Caco-2 (cell line): Measurements from ENCODE around the gene RIPK3. TPM values are rescaled to one million over a fixed set of nuclear protein-coding genes. Genes with fewer than 3 reads are reported as not detected.

Experiments
- BruUV-seq: library from RNA; stranded (reverse); fragments of 400-500 nt; replicated peaks from 2 replicates; lab custom pipeline; 2021; lab: Mats Ljungman, UMichigan
- CTCF ChIA-PET: fragments of 300-600 bp; sonication (Branson Sonifier 250); formaldehyde crosslinking; loops from one replicate; lab custom pipeline; 2022; ENCODE audit warnings: antibody characterized with exemption; lab: Charles Lee
- POLR2A ChIA-PET: fragments of 300-600 bp; sonication (Branson Sonifier 250); formaldehyde crosslinking; loops from one replicate; lab custom pipeline; 2022; ENCODE audit warnings: antibody characterized with exemption; lab: Charles Lee
- DNase-seq, 2 experiments: peaks; one replicate each; pipeline versions ENCODE4 v3.0.0 to v3.0.0-alpha.2; 2020 to 2022
- H3K27me3 ChIP-seq: replicated peaks from 2 replicates; pipeline ENCODE4 v1.6.0; 2011; ENCODE audit warnings: low read length; ENCODE audit not compliant: control insufficient read depth, insufficient read depth
- H3K36me3 ChIP-seq: 2 replicates; pipeline ENCODE4 v1.5.1; 2011; ENCODE audit warnings: low read length; ENCODE audit not compliant: control insufficient read depth, insufficient read depth
- H3K4me1 ChIP-seq: fragments of 250-450 bp; sonication (Bioruptor Pico); 2 replicates; pipeline ENCODE4 v1.5.1; 2020; ENCODE audit warnings: mild to moderate bottlenecking
- H3K4me3 ChIP-seq: 2 replicates; pipeline ENCODE4 v1.5.1; 2011; ENCODE audit warnings: low read depth, mild to moderate bottlenecking, control low read depth, low read length
- H3K9me3 ChIP-seq: fragments of 250-450 bp; sonication (Bioruptor Pico); 2 replicates; pipeline ENCODE4 v1.5.1; 2020; ENCODE audit warnings: mild to moderate bottlenecking, moderate library complexity
- H3K27ac Mint-ChIP-seq: one replicate; pipeline ENCODE4 v1.8.0; 2022; ENCODE audit warnings: mixed read lengths; ENCODE audit not compliant: unreplicated experiment
- H3K27me3 Mint-ChIP-seq: one replicate; pipeline ENCODE4 v1.8.0; 2022; ENCODE audit warnings: mixed read lengths; ENCODE audit not compliant: insufficient read depth, unreplicated experiment
- H3K36me3 Mint-ChIP-seq: one replicate; pipeline ENCODE4 v1.8.0; 2022; ENCODE audit warnings: mild to moderate bottlenecking, mixed read lengths; ENCODE audit not compliant: insufficient read depth, unreplicated experiment
- H3K4me1 Mint-ChIP-seq: one replicate; pipeline ENCODE4 v1.8.0; 2022; ENCODE audit warnings: low read depth, mixed read lengths; ENCODE audit not compliant: unreplicated experiment
- H3K4me3 Mint-ChIP-seq: one replicate; pipeline ENCODE4 v1.8.0; 2022; ENCODE audit warnings: mild to moderate bottlenecking, moderate library complexity, mixed read lengths; ENCODE audit not compliant: unreplicated experiment
- H3K9me3 Mint-ChIP-seq: one replicate; pipeline ENCODE4 v1.8.0; 2022; ENCODE audit warnings: mixed read lengths; ENCODE audit not compliant: unreplicated experiment
- intact Hi-C: fragments of 100-400 bp; cut with micrococcal nuclease; formaldehyde crosslinking; loops from one replicate; pipeline ENCODE4 v1.10.0; 2022; ENCODE audit not compliant: unreplicated experiment
- total RNA-seq: library from RNA; stranded (reverse); gene quantifications from 2 replicates; pipeline ENCODE4 v1.2.3, GENCODE V29; 2022
- TF ChIP-seq, protein P1 (sequence below), 2 experiments: fragments of 200-600 bp in 1 of 2; IDR thresholded peaks; 1 replicate in 1 of 2; 2 replicates in 1 of 2; pipeline versions ENCODE4 v1.5.1 to v1.8.0; 2011 to 2022; ENCODE audit warnings: antibody characterized with exemption in 1 of 2, control low read depth in 1 of 2, inconsistent platforms in 1 of 2, low read depth in 1 of 2, low read length in 1 of 2, mild to moderate bottlenecking in 1 of 2, moderate library complexity in 1 of 2; ENCODE audit not compliant: insufficient read depth in 1 of 2, severe bottlenecking in 1 of 2, unreplicated experiment in 1 of 2

The RIPK3 gene
- total RNA-seq, 1 experiment from 2014 or later, result 1.5 TPM

DNA sequence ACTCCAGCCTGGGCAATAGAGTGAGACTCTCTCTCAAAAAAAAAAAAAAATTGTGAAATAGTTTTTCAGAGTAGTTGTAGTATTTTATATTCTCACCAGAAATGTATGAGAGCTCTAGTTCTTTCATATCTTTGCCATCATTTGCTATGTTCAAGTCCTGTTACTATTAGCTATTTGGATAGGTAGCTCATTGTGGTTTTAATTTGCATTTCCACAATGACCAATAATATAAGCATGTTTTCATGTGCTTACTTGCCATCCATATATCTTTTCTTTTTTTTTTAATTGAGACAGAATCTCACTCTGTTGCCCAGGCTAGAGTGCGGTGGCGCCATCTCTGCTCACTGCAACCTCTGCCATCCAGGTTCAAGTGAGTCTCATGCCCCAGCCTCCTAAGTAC lies 8.4 kb upstream of the RIPK3 start:
- Histone ChIP-seq H3K27me3 (no peaks in the 10 kb centered on the region; the same call in 1 of the 2 replicates), H3K4me1 (no peaks in the 10 kb centered on the region), H3K4me3 (no peak overlapping the region), H3K36me3 (no peaks in the 10 kb centered on the region), H3K9me3 (no peaks in the 10 kb centered on the region)
- ChIA-PET CTCF (interaction anchor here (1.0 kb wide), 1 partner anchor 15 kb away, joined by 3 read pairs; no protein-coding TSS in a partner anchor), POLR2A (no interaction called here)
- TF ChIP-seq, protein P1, sequence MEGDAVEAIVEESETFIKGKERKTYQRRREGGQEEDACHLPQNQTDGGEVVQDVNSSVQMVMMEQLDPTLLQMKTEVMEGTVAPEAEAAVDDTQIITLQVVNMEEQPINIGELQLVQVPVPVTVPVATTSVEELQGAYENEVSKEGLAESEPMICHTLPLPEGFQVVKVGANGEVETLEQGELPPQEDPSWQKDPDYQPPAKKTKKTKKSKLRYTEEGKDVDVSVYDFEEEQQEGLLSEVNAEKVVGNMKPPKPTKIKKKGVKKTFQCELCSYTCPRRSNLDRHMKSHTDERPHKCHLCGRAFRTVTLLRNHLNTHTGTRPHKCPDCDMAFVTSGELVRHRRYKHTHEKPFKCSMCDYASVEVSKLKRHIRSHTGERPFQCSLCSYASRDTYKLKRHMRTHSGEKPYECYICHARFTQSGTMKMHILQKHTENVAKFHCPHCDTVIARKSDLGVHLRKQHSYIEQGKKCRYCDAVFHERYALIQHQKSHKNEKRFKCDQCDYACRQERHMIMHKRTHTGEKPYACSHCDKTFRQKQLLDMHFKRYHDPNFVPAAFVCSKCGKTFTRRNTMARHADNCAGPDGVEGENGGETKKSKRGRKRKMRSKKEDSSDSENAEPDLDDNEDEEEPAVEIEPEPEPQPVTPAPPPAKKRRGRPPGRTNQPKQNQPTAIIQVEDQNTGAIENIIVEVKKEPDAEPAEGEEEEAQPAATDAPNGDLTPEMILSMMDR (IDR thresholded peaks at IDR 0.05; ENCODE audit: insufficient read depth in 1 of 2, low read depth in 1 of 2, low read length in 1 of 2, severe bottlenecking in 1 of 2, unreplicated experiment in 1 of 2), result no peak
- H3K4me3 Mint-ChIP-seq, result no peak overlapping the region
- no peak overlapping the region for H3K27ac Mint-ChIP-seq
- no peaks in the 10 kb centered on the region for H3K36me3 Mint-ChIP-seq
- H3K4me1 Mint-ChIP-seq, result peaks cover 6% of the 10 kb centered on the region
- intact Hi-C loops, result loop anchor here (5.0 kb wide), 1 partner anchor 74 kb away; no protein-coding TSS in a partner anchor
- no peak for DNase-seq
- H3K27me3 Mint-ChIP-seq, result peaks cover 10% of the 10 kb centered on the region
- no peaks in the 10 kb centered on the region for H3K9me3 Mint-ChIP-seq
- no TSS peak for BruUV-seq

DNA sequence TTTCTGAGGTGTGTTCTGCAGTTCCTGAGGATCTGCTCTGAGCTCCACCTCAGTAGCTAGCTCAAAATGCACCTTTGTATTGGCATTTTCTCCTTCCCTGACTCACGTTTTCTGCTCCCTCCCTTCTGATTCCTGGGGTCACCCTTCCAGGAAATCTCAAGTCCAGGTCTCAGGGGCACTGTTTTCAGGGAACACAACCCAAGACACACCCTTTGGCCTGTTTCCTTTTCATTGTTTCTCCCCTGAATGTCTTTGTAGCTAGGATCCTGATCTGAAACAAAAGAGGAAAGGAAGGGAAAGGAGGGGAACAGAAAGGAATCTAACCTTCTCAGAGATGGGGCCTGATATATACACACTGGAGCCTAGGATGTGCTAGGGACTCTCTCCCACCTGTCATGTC lies 7.3 kb upstream of the RIPK3 start:
- Mint-ChIP-seq H3K9me3 (no peaks in the 10 kb centered on the region), H3K27me3 (peaks cover 13% of the 10 kb centered on the region), H3K36me3 (no peaks in the 10 kb centered on the region), H3K4me3 (no peak overlapping the region), H3K4me1 (peaks cover 6% of the 10 kb centered on the region), H3K27ac (no peak overlapping the region)
- TF ChIP-seq, protein P1 (IDR thresholded peaks at IDR 0.05; ENCODE audit: insufficient read depth in 1 of 2, low read depth in 1 of 2, low read length in 1 of 2, severe bottlenecking in 1 of 2, unreplicated experiment in 1 of 2), result no peak
- H3K4me1 ChIP-seq, result no peaks in the 10 kb centered on the region
- H3K9me3 ChIP-seq, result no peaks in the 10 kb centered on the region
- CTCF ChIA-PET, result interaction anchor here (1.0 to 1.4 kb wide), 3 partner anchors 14 to 85 kb away, joined by 3 to 6 read pairs (median 5); no protein-coding TSS in a partner anchor
- no peaks in the 10 kb centered on the region for H3K36me3 ChIP-seq
- intact Hi-C loops, result loop anchor here (5.0 kb wide), 1 partner anchor 75 kb away; no protein-coding TSS in a partner anchor
- BruUV-seq, result no TSS peak
- H3K4me3 ChIP-seq, result no peak overlapping the region
- DNase-seq, result no peak
- no peaks in the 10 kb centered on the region; the same call in 1 of the 2 replicates for H3K27me3 ChIP-seq
- POLR2A ChIA-PET, result no interaction called here

DNA sequence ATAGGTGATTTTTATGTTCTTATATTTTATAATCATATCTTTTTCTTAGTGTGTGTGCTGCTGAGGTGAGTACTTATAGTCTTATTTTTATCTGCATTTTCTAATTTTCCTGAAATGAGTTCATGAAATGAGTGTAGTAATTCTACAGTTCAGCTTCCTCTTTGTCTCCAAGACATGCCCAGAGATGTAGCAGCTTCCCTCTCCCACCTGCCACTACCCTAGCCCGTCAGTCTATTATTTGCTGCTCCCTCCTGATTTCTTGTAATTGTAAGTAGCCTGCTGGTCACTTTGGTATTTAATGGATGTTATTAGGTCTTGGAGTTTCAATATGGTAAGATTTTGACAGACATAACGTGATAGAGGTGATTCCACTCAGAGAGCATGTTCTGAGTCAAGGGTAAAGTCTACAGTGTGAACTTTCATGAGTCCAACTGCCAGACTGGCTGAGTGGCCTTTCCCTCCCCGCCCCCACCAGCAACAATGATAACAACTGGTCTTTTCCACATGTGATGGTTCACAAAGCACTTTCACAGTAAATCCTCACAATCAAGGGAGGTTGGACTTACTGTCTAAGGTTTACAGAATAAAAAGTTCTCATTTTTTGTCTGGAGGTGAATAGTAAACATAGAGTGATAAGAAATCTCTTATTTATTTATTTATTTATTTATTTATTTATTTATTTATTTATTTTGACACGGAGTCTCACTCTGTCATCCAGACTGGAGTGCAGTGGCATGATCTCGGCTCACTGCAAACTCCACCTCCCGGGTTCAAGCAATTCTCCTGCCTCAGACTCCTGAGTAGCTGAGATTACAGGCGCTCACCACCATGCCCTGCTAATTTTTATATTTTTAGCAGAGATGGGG lies 4.2 kb upstream of the RIPK3 start:
- no peak for DNase-seq
- Mint-ChIP-seq H3K4me3 (no peak overlapping the region), H3K4me1 (peaks cover 6% of the 10 kb centered on the region), H3K9me3 (no peaks in the 10 kb centered on the region), H3K27ac (no peak overlapping the region), H3K36me3 (no peaks in the 10 kb centered on the region), H3K27me3 (peaks cover 3% of the 10 kb centered on the region)
- no peaks in the 10 kb centered on the region; the same call in none of the 2 replicates for H3K27me3 ChIP-seq
- no peaks in the 10 kb centered on the region for H3K36me3 ChIP-seq
- H3K4me3 ChIP-seq, result no peak overlapping the region
- CTCF ChIA-PET, result interaction anchor here (0.9 kb wide), 1 partner anchor 88 kb away, joined by 3 read pairs; no protein-coding TSS in a partner anchor
- H3K9me3 ChIP-seq, result no peaks in the 10 kb centered on the region
- intact Hi-C loops, result no loop called here
- TF ChIP-seq, protein P1 (IDR thresholded peaks at IDR 0.05; ENCODE audit: insufficient read depth in 1 of 2, low read depth in 1 of 2, low read length in 1 of 2, severe bottlenecking in 1 of 2, unreplicated experiment in 1 of 2), result no peak
- POLR2A ChIA-PET, result no interaction called here
- H3K4me1 ChIP-seq, result no peaks in the 10 kb centered on the region
- no TSS peak for BruUV-seq
